GM19043 (cell line): Measurements from ENCODE around the gene RNF39.
"Not testable (repeated sequence)": the region's sequence is repeated elsewhere in the genome, so short reads cannot be mapped to it uniquely, and the experiment has no call there.

Experiments used
- ATAC-seq: cut with Tn5 transposase; IDR thresholded peaks from one replicate; pipeline ENCODE4 v1.9.1; 2021; ENCODE audit warnings: low read depth; ENCODE audit not compliant: unreplicated experiment

Gene RNF39

DNA sequence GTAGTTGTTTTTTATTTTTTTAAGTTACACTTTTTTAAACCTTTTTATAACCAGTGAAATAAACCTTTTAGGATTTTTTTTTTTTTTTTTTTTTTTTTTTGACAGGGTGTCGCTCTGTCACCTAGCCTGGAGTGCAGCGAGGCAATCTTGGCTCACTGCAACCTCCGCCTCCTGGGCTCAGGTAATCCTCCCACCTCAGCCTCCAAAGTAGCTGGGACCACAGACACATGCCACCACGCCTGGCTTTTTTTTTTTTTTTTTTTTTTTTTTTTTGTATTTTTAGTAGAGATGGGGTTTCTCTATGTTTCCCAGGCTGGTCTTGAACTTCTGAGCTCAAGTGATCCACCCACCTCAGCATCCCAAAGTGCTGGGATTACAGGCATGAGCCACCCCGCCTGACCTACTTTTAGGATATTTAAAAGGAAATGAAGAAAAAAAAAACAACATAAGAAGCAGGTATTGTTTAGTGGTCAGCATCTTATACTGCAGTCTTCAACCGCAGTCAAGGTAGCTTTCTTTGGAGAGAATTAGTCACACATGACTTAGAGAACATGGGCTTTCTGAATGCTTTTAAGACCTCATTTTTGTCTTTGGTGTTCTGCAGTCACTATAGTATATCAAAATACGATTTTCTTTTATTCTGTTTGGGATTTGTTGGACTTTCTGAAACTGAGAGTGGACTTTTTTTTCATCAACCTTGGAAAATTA, 12.9 kb downstream of the RNF39 start:
- no peak for ATAC-seq

DNA sequence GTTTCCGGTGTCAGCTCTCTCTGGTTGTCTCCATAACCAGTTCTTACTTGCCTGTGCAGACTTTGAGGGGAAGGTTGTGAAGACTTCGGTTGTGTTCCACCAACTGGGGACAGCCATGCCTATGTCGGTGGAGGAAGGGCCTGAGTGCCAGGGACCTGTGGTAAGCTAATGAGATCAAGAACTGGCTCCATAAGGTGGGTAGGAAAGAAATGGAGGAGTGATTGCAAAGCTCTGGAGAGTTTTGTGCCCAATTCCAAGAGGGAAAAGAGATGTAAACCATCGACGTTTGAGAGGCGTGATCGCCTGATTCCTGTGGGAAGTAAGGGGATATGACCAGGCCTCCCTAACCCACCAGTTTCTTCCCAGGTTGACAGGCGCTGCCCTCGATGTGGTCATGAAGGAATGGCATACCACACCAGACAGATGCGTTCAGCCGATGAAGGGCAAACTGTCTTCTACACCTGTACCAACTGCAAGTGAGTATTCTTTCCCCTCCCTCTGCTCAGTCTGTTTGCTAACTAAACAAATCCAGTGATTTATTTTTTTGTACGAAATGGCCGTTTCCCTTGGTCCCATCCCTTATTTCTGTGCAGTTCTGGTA, 13.6 kb downstream of the RNF39 start:
- peak; percentile 34 for ATAC-seq

DNA sequence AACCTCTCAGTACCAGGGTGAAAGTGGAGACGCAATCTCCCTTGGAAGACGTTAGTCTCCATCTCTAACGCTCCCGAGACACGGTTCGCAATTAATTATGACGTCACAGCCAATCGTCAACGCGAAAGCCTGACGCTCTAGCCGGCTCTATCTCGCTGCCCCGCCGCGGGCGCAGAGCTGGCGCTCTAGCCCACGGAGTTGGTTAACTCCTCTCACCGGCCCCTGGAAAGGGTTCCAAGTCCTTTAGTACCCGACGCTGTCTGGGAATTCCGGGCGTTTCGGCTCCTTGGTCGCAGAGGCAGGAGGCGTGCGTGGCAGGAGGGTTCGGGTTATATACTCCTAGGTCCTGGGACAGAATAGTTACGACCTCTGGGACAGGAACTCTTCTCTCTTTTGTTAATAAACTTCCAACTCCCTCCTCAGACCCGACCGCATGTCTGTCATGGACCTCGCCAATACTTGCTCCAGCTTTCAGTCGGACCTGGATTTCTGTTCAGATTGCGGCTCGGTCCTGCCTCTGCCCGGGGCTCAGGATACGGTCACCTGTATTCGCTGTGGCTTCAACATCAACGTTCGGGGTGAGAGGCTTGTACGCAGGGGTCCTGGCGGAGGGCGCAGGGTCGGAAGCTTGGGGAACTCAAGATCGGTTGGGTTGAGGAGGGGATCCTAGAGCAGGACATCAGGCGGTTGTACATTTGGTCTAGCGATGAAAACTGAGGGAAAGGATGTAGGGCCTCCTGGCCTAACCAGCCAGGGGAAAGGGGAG, 14.3 kb downstream of the RNF39 start, which contains the start of gene POLR1H:
POLR1H (plus strand) TSS at position 174 of the 766 bp plus-strand sequence; CDS start at position 434, 260 bp downstream.
- peak; percentile 83 for ATAC-seq

DNA sequence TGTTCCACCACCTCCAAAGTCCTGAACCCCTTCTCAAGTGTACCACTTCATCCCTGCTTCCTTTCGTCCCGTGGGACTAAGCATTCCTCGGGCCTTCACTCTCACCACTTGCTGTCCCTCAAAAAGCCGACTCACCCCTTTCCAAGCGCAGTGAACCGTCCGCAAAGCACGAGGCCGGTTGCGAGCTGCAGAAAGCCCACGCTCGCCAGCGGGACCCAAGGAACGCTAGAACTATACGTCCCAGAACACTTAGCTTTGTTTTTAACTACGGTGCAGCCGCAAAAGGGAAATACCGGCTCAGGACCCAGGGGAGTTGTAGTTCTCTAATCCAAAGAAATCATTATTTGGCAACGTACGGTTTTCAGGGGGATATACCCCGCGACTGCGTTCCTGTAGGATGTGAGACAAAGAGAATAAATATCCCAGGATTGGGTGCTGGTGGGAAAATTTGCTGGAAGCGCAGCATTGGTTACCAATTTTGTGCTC, 14.9 kb downstream of the RNF39 start:
- no peak for ATAC-seq

DNA sequence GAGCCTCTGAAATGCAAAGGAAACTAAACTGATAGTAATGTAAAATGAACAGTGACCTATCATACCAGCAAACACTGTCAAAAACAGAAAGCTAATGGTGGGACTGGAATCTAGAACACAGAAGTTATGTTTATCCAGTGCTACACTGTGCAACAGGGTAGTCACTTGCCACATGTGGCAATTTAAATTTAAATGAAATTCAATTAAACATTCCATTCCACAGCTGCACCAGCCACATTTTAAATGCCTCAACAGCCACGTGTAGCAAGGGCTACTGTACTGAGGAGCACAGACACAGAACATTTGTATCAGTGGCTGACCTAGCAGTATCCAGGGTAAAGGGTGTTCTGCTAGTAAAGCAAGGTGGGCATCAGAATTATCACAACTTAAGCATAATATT, 20.1 kb downstream of the RNF39 start:
- ATAC-seq: no peak

DNA sequence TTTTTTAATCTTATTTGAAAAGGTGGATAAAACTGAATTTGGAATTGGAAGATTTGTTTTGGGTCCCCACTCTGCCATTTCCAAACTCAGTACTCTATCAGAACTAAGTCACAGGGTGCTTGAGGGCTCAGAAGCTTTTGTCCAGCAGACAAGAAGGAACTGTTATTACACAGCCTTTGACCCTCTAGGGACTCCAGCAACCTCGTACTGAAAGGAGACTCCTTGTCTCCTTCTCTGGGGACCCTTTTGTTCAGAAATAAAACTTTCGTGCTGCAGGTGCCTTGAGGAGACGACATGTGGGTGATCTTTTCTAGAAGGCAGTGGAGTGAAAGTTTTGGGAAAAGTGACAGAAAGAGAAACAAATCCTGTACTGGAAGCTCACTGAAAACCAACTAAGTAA, 21.9 kb downstream of the RNF39 start:
- ATAC-seq: no peak

DNA sequence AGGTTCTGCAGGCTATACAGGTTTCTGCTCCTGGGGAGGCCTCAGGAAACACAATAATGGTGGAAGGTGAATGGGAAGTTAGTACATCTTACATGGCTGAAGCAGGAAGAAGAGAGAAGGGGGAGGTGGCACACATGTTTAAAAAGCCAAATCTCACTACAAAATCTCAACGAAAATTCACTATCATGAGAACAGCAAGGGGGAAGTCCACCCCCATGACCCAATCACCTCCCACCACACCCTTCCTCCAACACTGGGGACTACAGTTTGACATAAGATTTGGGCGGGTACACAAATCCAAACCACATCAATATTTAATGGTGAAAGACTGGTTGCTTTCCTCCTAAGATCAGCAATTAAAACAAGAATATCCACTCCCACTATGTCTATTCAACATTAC, 28.3 kb downstream of the RNF39 start:
- no peak for ATAC-seq

DNA sequence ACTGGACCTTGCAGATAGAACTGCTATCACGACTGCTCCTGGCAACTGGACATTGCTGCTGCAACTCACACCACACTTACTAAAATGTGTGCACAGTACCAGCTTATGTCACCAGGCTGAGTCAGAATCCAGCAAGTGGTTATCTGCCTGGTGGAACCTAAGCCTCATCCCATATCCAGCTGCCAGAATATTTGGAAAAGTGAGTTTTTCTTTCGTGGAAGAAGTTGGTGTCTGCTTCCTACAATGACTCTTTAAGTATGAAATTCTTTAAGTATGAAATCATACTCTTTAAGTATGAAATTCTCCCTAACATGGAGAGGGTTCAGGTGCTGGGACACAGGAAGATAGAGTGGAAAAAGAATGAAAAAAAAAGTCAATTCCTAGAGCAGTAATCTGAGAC, 30.9 kb downstream of the RNF39 start:
- no peak for ATAC-seq

DNA sequence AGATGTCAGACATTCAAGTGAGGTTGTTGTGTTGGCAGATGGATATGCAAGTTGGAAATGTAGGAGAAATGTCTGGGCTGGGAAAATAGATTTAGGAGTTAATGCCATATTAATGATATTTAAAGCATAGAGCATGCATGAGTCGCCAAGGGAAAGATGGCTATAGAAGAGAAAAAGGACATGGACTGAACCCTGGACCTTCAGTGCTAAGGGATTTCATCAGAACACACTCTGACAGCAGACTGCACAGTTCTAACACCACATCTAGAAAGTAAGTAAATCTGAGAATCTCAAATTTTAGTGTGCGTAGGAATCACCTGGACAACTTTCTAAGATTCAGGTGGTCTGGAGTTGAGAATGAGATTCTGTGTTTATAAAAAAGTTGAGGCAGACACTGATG, 31.8 kb downstream of the RNF39 start:
- no peak for ATAC-seq

DNA sequence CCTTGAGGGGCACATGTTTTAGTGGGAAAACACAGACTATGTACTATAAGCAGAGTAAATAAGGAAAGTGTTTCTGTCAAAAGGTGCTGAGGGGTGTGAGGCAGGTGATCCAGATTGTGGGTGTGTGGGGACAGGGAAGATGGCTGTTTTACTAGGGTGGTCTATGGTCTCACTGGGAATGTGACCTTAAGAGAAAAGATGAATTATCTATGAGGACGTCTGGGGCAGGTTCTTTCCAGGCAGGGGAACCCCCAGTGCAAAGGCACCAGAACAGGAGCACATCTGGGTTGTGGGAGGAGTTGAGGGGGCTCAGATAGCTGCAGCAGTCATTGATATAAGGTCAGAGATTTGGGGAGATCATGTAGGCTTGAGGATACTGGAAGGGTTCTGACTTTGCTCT, 32.7 kb downstream of the RNF39 start:
- ATAC-seq: no peak

DNA sequence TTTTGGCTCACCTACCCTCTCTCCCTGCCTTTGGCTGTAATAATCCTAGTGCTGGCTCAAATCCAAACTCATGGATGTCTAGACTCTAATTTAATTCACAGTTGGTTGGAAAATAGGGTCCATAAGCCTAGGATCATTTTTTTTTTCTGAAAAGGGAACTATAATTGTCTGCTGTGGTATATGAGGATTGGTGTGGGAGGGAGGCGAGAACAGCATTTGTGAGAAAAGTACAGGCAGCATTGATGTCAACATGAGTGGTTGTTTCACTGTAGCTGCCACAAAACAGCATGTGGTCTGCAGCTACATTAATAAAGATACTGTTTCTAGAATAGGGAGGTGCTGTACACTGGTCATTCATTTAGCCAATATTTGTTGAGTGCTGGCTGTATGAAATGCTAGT, 33.1 kb downstream of the RNF39 start:
- no peak for ATAC-seq

DNA sequence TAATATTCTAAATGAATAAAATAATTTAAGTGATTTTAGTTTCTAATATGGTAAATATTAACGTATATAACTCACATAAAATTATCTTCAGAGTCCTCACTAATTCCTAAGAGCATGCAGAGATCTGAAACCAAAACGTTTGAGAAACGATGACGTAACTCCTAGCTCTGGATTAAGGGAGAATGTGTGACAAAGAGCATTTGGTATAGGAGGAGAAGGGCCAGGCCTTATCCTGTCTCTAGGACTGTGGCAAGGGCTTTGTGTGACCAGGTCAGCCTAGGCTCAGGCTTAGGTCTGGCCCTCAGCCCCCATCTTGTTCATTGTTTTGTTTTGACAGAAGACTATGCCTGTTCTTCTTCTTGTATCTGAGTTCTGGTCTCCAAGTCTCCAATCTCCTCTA, 33.7 kb downstream of the RNF39 start:
- no peak for ATAC-seq

DNA sequence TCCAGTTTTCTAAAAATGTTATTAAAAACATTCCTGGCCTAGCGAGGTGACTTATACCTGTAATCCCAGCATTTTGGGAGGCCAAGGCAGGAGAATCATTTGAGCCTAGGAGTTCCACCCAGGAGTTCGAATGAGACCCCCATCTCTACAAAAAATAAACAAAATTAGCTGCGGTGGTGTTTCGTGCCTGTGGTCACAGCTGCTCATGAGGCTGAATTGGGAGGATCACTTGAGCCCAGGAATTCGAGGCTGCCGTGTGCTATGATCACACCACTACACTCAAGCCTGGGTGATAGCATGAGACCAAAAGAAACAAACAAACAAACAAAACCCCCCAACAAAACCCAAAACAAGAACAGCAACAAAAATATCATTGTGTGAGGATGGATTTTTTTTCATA, 34.3 kb downstream of the RNF39 start:
- ATAC-seq: no peak

DNA sequence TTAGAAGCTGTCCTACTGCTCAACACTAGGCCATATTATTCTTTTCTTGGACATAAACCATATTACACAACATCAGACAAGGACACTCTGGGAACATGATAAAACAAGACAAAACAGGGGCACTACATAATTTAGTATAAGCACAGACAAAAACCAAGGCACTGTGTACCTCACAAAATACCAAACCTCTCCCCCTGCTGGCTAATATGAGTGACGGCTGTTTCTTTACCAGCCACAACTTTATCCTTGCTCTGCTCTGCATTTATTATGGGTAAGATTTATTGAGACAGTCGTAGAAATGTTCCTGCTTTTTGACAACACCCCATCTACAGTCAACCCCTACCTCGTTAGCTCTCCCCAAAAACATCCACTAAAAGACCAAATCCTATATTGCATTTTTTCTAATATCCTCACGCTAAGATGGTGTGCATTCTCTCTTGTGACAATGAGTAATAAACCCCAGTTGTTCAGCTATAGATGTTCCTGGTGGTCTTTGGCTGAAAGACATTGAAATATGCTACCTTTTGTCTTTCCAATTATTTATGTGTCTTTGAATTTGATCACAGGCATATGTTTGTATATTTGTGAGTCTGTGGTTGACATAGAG, 38.3 kb downstream of the RNF39 start:
- ATAC-seq: no peak

DNA sequence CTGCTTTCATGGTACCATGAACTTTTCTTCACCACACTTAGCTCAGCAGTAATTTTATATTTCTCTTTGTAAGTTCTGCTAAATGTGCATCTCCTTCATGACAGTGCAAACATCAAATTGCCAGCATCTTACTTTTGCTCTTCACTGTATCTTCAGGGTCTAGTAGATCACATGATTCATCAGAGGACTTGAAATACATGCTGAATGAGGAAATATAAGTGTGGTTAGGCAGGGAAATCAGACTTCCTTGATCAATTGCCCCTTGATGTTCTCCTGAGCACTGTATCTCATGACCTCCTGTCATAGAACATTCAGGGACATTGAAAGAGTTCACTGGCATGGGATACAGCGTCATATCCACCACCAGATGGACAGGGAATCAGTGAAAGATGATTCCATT, 39.8 kb downstream of the RNF39 start:
- ATAC-seq: no peak

DNA sequence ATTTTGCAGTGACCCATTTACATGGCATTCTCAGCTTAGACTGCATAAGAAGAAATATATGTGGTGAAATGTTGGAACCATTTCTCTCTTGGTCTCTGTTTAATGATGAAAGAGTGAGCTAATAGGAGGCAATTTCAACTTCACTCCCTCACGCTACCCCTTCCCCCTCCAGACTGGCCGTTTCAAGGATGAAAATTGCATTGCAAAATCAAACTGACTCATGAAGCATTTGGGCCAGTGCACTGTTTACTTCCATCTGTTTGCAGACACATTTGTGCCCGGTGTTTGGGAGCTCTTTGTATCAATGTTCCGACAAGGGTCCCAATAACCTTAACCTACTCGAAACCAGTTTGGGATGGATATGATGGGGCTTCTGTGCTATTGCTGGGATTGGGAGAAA, 42.1 kb downstream of the RNF39 start:
- not testable (repeated sequence) for ATAC-seq

DNA sequence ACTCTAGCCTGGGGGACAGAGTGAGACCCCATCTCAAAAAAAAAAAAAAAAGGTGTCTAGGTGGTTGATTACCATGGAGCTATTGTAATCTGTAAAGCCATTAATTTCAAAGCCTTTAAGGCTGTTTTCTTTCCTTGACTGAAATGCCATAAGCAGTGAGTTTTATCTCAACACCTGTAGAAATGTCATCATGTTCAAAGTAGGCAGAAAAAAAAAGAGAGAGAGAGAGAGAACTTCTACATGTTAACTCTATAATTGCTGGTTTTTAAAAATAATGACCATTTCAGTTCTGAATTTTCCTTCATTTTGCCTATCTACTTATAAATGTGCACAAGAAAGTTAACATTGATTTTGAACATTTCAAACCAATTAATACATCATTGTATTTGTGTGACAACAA, 44.2 kb downstream of the RNF39 start:
- ATAC-seq: no peak

DNA sequence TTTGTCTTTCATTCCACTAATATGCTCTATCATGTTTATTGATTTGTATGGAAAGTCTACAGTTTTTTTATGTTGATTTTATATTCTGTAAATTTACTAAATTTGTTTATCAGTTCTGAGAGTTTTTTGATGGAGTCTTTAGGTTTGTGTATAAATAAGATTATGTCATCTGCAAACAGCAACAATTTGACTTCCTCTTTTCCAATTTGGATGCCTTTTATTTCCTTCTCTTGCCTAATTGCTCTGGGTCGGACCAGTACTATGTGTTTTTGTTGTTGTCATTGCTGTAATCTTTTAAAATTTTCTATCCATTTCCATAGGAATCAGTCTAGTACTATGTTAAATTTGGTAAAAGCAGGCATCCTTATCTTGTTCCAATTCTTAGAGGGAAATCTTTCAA, 46.0 kb downstream of the RNF39 start:
- no peak for ATAC-seq

DNA sequence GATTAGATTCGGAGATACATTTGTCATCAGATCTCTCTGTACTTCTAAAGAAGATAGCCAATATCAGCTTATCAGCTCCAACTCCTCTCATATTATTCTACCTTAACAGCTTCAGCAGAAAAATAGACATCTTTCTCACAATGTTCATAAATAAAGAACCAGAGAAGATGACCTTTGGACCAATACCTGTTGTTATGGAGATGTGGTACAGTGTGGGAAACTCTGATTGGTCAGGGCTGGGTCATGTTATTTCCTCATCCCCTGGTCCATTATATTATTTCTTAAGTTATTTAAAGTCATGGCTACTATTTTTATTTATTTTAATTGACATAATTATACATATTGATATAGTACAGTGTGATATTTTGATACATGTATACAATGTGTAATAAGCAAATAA, 50.4 kb downstream of the RNF39 start:
- ATAC-seq: no peak

DNA sequence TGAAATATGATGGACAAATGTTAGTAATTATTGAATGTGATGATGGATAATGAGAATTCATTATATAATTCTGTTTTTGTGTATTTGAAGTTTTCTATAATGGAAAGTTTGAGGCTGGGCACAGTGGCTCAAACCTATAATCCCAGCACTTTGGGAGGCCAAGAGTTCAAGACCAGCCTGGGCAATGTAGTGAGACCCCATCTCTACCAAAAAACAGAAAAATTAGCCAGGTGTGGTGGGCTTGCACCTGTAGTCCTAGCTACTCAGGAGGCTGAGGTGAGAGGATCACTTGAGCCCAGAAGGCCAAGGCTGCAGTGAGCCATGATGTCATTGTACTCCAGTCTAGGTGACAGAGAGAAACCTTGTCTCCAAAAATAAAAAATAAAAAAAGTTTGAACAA, 52.9 kb downstream of the RNF39 start:
- ATAC-seq: not testable (repeated sequence)

DNA sequence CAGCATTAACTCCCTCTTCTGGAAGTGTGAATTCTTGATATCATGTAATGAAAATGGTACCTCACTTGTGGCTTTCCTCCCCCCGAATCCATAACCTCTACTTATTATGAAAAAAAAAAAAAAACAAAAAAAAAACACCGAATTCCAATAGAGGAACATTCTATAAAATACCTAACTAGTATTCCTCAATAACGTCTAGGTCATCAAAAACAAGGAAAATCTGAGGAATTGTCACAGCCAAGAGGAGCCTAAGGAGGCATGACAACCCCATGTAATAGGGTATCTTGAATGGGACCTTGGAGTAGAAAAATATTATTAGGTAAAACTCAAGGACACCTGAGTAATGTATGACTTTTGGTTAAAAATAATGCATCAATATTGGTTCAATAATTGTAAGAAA, 53.4 kb downstream of the RNF39 start:
- ATAC-seq: no peak
